GM19025 (cell line): Measurements from ENCODE around the gene PCDH8.

Experiments
- ATAC-seq: cut with Tn5 transposase; IDR thresholded peaks from one replicate; pipeline ENCODE4 v1.9.1; 2021; ENCODE audit warnings: mild to moderate bottlenecking, low read depth, moderate library complexity; ENCODE audit not compliant: unreplicated experiment

PCDH8 gene

GRCh38 chr13:52815330-52815729 lies 33.1 kb downstream of the PCDH8 start:
- ATAC-seq: no peak

GRCh38 chr13:52812941-52813340 lies 35.5 kb downstream of the PCDH8 start:
- ATAC-seq: no peak

- ATAC-seq: no peak
These were observed 36.6 kb downstream of the PCDH8 start for GRCh38 chr13:52811841-52812240.

GRCh38 chr13:52810526-52810925 lies 37.9 kb downstream of the PCDH8 start:
- ATAC-seq: no peak

GRCh38 chr13:52810011-52810410 lies 38.4 kb downstream of the PCDH8 start:
- no peak for ATAC-seq

GRCh38 chr13:52809310-52809769 lies 39.1 kb downstream of the PCDH8 start:
- ATAC-seq: peak; percentile 58

GRCh38 chr13:52808842-52809219 lies 39.6 kb downstream of the PCDH8 start:
- ATAC-seq: no peak

- no peak for ATAC-seq
These were observed 42.4 kb downstream of the PCDH8 start for GRCh38 chr13:52806029-52806428.

- no peak for ATAC-seq
These were observed 44.2 kb downstream of the PCDH8 start for GRCh38 chr13:52804202-52804641.

GRCh38 chr13:52800856-52801255 lies 47.6 kb downstream of the PCDH8 start:
- no peak for ATAC-seq

- no peak for ATAC-seq
These were observed 49.5 kb downstream of the PCDH8 start for GRCh38 chr13:52798770-52799430.

- ATAC-seq: no peak
These were observed 51.3 kb downstream of the PCDH8 start for GRCh38 chr13:52797176-52797575.

GRCh38 chr13:52794589-52794988 lies 53.9 kb downstream of the PCDH8 start:
- no peak for ATAC-seq

- ATAC-seq: no peak
These were observed 54.9 kb downstream of the PCDH8 start for GRCh38 chr13:52793515-52794061.
